Endodermal cell (in vitro differentiated cells): ENCODE results near the gene INPP4B. TPM values are rescaled to one million over a fixed set of nuclear protein-coding genes. Genes with fewer than 3 reads are reported as not detected.

Source experiments
- DNase-seq: peaks from one replicate; pipeline ENCODE4 v3.0.0-alpha.2; 2017
- H3K27ac ChIP-seq: 2 replicates; pipeline ENCODE4 v1.5.1; 2013; ENCODE audit warnings: mild to moderate bottlenecking, low read depth, low read length, moderate library complexity
- H3K27me3 ChIP-seq: 2 replicates; pipeline ENCODE4 v1.6.1; 2013; ENCODE audit warnings: mild to moderate bottlenecking, low read length, moderate library complexity; ENCODE audit not compliant: insufficient read depth, control insufficient read depth, poor library complexity, severe bottlenecking
- H3K36me3 ChIP-seq: 2 replicates; pipeline ENCODE4 v1.7.0; 2013; ENCODE audit warnings: mild to moderate bottlenecking, low read length, moderate library complexity; ENCODE audit not compliant: control insufficient read depth, insufficient read depth
- H3K4me1 ChIP-seq: one replicate; pipeline ENCODE4 v1.7.0; 2013; ENCODE audit warnings: low read length; ENCODE audit not compliant: control insufficient read depth, insufficient read depth
- H3K4me3 ChIP-seq: 2 replicates; pipeline ENCODE4 v1.5.1; 2013; ENCODE audit warnings: mild to moderate bottlenecking, low read length, moderate library complexity
- H3K9ac ChIP-seq: 2 replicates; pipeline ENCODE4 v1.6.1; 2013; ENCODE audit warnings: mild to moderate bottlenecking, low read length, moderate library complexity; ENCODE audit not compliant: poor library complexity, severe bottlenecking; ENCODE audit errors: extremely low read depth
- H3K9me3 ChIP-seq: 2 replicates; pipeline ENCODE4 v1.6.1; 2013; ENCODE audit warnings: mild to moderate bottlenecking, low read length, moderate library complexity; ENCODE audit not compliant: control insufficient read depth
- H3K27ac Mint-ChIP-seq: 2 replicates; pipeline ENCODE4 v1.8.0; 2020; ENCODE audit warnings: mixed read lengths
- H3K27me3 Mint-ChIP-seq: 2 replicates; pipeline ENCODE4 v1.8.0; 2021; ENCODE audit warnings: mild to moderate bottlenecking, mixed read lengths; ENCODE audit not compliant: insufficient read depth
- H3K36me3 Mint-ChIP-seq: 2 replicates; pipeline ENCODE4 v1.8.0; 2020; ENCODE audit warnings: low read depth, mixed read lengths
- H3K4me1 Mint-ChIP-seq: 2 replicates; pipeline ENCODE4 v1.8.0; 2020; ENCODE audit warnings: mixed read lengths
- H3K4me3 Mint-ChIP-seq: 2 replicates; pipeline ENCODE4 v1.8.0; 2020; ENCODE audit warnings: mild to moderate bottlenecking, moderate library complexity, mixed read lengths
- H3K9me3 Mint-ChIP-seq: 2 replicates; pipeline ENCODE4 v1.8.0; 2020; ENCODE audit warnings: mild to moderate bottlenecking, mixed read lengths
- WGBS, 2 experiments: methylation state at CpG; one replicate each; pipeline versions ENCODE4 v1.1.5 to v1.1.7; 2013; ENCODE audit warnings: missing lambda C conversion rate in 2 of 2, mixed read lengths in 1 of 2; ENCODE audit not compliant: insufficient coverage in 1 of 2, insufficient read length in 1 of 2; 5-methylcytosine and 5-hydroxymethylcytosine counted together
- total RNA-seq, 2 donors: library from RNA; stranded (reverse); fragmentation: NEBNext Ultra II Directional in 1 of 2; extraction: Animal tissue kit (Norgen Biotek cat#: 25700) in 1 of 2; gene quantifications; 2 replicates in 1 of 2; 3 replicates in 1 of 2; pipeline ENCODE4 v1.2.1, GENCODE V29; 2021
- TF ChIP-seq, protein P1 (sequence below): fragments of 200-600 bp; sonication (generic); conservative IDR thresholded peaks from 2 replicates; pipeline ENCODE4 v1.5.0; 2021; ENCODE audit warnings: antibody characterized with exemption, mild to moderate bottlenecking

INPP4B gene
- total RNA-seq, 2 donors from 2014 or later, result 0.64 to 0.66 TPM

DNA sequence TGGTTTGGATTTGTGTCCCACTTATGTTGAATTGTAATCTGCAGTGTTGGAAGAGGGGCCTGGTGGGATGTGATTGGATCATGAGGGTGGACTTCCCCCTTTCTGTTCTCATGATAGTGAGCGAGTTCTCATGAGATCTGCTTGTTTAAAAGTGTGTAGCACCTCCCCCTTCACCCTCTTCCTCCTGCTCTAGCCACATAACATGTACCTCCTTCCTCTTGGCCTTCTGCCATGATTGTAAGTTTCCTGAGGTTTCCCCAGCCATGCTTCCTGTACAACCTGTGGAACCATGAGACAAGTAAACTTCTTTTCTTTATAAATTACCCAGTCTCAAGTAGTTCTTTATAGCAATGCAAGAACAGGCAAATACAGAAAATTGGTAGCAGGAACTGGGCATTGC lies 138.7 kb downstream of the INPP4B start:
- H3K4me1 Mint-ChIP-seq, result no peaks in the 10 kb centered on the region
- no peaks in the 10 kb centered on the region for H3K36me3 ChIP-seq
- H3K4me1 ChIP-seq, result no peaks in the 10 kb centered on the region
- H3K36me3 Mint-ChIP-seq, result no peaks in the 10 kb centered on the region
- no peaks in the 10 kb centered on the region for H3K9me3 Mint-ChIP-seq
- H3K9me3 ChIP-seq, result no peaks in the 10 kb centered on the region
- no peak overlapping the region for H3K27ac Mint-ChIP-seq
- H3K27me3 Mint-ChIP-seq, result peaks cover 37% of the 10 kb centered on the region
- DNase-seq, result no peak
- H3K9ac ChIP-seq, result no peak overlapping the region
- 86% methylated on average over 1 of the region's 1 CpG; no CpG with 5 or more reads in 1 of the 2 experiments for WGBS, 2 experiments
- H3K27me3 ChIP-seq, result peaks cover 12% of the 10 kb centered on the region
- H3K27ac ChIP-seq, result no peak overlapping the region
- TF ChIP-seq, protein P1, sequence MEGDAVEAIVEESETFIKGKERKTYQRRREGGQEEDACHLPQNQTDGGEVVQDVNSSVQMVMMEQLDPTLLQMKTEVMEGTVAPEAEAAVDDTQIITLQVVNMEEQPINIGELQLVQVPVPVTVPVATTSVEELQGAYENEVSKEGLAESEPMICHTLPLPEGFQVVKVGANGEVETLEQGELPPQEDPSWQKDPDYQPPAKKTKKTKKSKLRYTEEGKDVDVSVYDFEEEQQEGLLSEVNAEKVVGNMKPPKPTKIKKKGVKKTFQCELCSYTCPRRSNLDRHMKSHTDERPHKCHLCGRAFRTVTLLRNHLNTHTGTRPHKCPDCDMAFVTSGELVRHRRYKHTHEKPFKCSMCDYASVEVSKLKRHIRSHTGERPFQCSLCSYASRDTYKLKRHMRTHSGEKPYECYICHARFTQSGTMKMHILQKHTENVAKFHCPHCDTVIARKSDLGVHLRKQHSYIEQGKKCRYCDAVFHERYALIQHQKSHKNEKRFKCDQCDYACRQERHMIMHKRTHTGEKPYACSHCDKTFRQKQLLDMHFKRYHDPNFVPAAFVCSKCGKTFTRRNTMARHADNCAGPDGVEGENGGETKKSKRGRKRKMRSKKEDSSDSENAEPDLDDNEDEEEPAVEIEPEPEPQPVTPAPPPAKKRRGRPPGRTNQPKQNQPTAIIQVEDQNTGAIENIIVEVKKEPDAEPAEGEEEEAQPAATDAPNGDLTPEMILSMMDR, result no peak
- H3K4me3 Mint-ChIP-seq, result no peak overlapping the region
- no peak overlapping the region for H3K4me3 ChIP-seq

DNA sequence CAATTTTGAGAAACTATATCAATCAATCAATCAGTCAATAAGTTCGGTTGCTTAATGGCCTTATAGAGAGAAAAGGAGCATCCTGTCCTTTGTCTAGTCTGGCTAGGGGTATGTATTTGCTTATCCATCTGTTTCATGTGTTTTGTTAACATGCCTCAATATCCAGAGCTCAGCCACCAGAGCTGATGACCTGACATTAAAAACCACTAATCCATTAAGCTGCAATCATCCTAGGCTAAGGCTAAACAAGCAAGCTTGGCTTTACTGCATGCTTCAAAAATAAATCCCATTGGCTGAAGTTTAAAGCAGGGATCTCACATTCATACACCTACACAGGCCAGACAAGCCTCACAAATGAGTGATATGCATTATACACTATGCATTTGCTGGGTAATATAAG lies 139.7 kb downstream of the INPP4B start:
- 100% methylated on average over 1 of the region's 1 CpG; no CpG with 5 or more reads in 1 of the 2 experiments for WGBS, 2 experiments
- TF ChIP-seq, protein P1, result no peak
- H3K9ac ChIP-seq, result no peak overlapping the region
- H3K27me3 ChIP-seq, result peaks cover 2% of the 10 kb centered on the region
- Mint-ChIP-seq H3K4me1 (no peaks in the 10 kb centered on the region), H3K9me3 (no peaks in the 10 kb centered on the region), H3K27ac (no peak overlapping the region), H3K36me3 (no peaks in the 10 kb centered on the region), H3K27me3 (peaks cover 26% of the 10 kb centered on the region), H3K4me3 (no peak overlapping the region)
- no peak overlapping the region for H3K4me3 ChIP-seq
- no peak overlapping the region for H3K27ac ChIP-seq
- no peak for DNase-seq
- H3K4me1 ChIP-seq, result no peaks in the 10 kb centered on the region
- no peaks in the 10 kb centered on the region for H3K9me3 ChIP-seq
- H3K36me3 ChIP-seq, result no peaks in the 10 kb centered on the region

DNA sequence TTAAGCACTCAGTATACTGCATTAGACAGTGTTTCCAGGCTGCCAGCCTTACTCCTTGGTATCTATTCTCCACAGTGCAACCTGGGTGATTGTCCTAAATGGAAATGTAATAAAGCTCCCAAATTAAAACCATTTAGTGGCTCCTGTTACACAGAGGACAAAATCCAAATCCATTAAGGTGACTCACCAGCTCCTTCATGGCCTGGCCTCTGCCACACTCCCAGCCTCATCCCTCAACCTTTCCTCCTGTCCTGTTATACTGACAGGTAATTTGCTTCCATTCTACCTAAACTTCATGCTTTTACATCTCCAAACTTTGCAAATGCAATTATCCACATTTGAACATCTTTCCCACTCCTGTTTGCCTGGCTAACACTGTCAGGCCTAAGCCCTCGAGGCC lies 140.3 kb downstream of the INPP4B start:
- H3K36me3 Mint-ChIP-seq, result no peaks in the 10 kb centered on the region
- Histone ChIP-seq H3K9ac (no peak overlapping the region), H3K9me3 (no peaks in the 10 kb centered on the region), H3K27me3 (no peaks in the 10 kb centered on the region), H3K4me1 (no peaks in the 10 kb centered on the region), H3K4me3 (no peak overlapping the region), H3K27ac (no peak overlapping the region), H3K36me3 (no peaks in the 10 kb centered on the region)
- no peak overlapping the region for H3K27ac Mint-ChIP-seq
- no peak for DNase-seq
- no peaks in the 10 kb centered on the region for H3K9me3 Mint-ChIP-seq
- H3K27me3 Mint-ChIP-seq, result peaks cover 22% of the 10 kb centered on the region
- H3K4me1 Mint-ChIP-seq, result no peaks in the 10 kb centered on the region
- no peak overlapping the region for H3K4me3 Mint-ChIP-seq
- TF ChIP-seq, protein P1, result no peak
- WGBS, 2 experiments, result 86 to 88% methylated on average over 1 of the region's 1 CpG
